Rectal smooth muscle tissue (tissue), 1 donor: ENCODE data around the gene CPE.

Experiments used
- H3K27ac ChIP-seq: one replicate; pipeline ENCODE4 v1.7.0; 2013; ENCODE audit warnings: low read depth, low read length, inconsistent platforms
- H3K27me3 ChIP-seq: one replicate; pipeline ENCODE4 v1.7.0; 2013; ENCODE audit warnings: low read length; ENCODE audit not compliant: control insufficient read depth, insufficient read depth
- H3K36me3 ChIP-seq: one replicate; pipeline ENCODE4 v1.7.0; 2013; ENCODE audit warnings: low read length; ENCODE audit not compliant: control insufficient read depth, insufficient read depth
- H3K4me1 ChIP-seq: one replicate; pipeline ENCODE4 v1.7.0; 2013; ENCODE audit warnings: low read length; ENCODE audit not compliant: control insufficient read depth, insufficient read depth
- H3K4me3 ChIP-seq: one replicate; pipeline ENCODE4 v1.7.0; 2013; ENCODE audit warnings: low read length
- H3K9ac ChIP-seq: one replicate; pipeline ENCODE4 v1.7.0; 2013; ENCODE audit warnings: low read length

CPE gene

GRCh38 chr4:165388756-165389155, 9.9 kb downstream of the CPE start:
- Histone ChIP-seq H3K36me3 (no peaks in the 10 kb centered on the region), H3K4me1 (no peaks in the 10 kb centered on the region), H3K27ac (no peak overlapping the region), H3K9ac (no peak overlapping the region), H3K27me3 (no peaks in the 10 kb centered on the region), H3K4me3 (no peak overlapping the region)

DNA sequence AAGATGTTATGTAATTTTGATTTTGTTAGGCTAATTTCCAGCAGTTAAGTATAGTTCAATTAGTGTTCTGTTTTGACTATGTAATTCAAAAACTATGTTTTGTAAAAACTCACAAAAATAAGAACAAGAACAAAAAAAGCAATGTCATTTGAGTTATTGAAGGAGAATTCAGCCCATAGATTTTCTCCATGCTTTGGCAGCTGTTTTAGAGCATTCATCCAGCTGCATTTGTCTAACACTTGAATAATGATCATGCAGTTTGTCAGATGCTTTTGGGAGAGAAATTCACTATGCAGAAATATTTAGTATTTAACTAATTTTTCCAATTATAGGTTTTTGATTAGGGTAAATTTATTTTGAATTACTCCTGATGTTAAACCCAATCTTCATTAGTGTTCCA, 14.2 kb downstream of the CPE start:
- H3K27me3 ChIP-seq: no peaks in the 10 kb centered on the region
- H3K4me3 ChIP-seq: no peak overlapping the region
- no peak overlapping the region for H3K27ac ChIP-seq
- no peaks in the 10 kb centered on the region for H3K4me1 ChIP-seq
- no peaks in the 10 kb centered on the region for H3K36me3 ChIP-seq
- H3K9ac ChIP-seq: no peak overlapping the region

DNA sequence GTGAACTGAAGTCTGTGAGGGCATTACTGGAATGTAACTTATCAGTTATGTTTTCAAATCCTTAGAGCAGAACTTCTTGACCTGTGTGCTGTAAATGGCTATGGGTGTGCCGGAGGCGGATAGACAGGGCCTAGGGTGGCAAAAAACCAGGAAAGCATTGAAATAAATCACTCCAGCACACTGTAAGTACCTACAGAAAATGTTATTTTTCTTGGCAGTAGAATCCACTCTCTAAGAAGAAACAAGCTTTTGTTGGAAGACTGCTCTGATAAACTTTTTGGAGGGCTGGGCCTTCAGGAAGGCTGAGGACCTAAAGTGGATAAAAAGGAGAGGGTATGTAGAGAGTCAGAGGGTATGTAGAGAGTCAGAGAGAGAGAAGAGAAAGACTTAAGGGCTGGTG, 14.9 kb downstream of the CPE start:
- Histone ChIP-seq H3K27ac (no peak overlapping the region), H3K9ac (no peak overlapping the region), H3K4me3 (no peak overlapping the region), H3K27me3 (no peaks in the 10 kb centered on the region), H3K4me1 (no peaks in the 10 kb centered on the region), H3K36me3 (no peaks in the 10 kb centered on the region)

DNA sequence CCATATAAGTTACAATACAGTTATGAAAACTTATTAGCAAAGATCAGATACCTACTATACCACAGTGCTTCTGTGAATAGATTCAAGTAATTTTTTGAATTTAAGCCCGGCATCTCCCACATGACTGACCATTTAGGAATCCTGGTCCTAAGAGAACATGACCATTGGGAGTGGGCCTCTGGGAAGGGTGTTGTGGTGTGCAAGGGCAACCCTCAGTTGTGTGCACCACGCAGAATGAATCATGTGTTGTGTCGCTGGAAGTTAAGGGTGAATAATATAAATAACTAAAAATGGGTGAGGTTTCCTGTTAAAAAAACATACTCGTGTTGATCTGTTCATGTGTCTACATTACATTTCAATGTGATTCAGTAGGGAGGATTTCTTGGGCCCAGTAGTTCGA, 15.5 kb downstream of the CPE start:
- H3K4me3 ChIP-seq: no peak overlapping the region
- H3K9ac ChIP-seq: no peak overlapping the region
- no peak overlapping the region for H3K27ac ChIP-seq
- no peaks in the 10 kb centered on the region for H3K4me1 ChIP-seq
- H3K27me3 ChIP-seq: no peaks in the 10 kb centered on the region
- no peaks in the 10 kb centered on the region for H3K36me3 ChIP-seq

GRCh38 chr4:165398570-165398969, 19.8 kb downstream of the CPE start:
- no peak overlapping the region for H3K9ac ChIP-seq
- no peak overlapping the region for H3K27ac ChIP-seq
- H3K27me3 ChIP-seq: no peaks in the 10 kb centered on the region
- no peaks in the 10 kb centered on the region for H3K36me3 ChIP-seq
- H3K4me1 ChIP-seq: no peaks in the 10 kb centered on the region
- no peak overlapping the region for H3K4me3 ChIP-seq

GRCh38 chr4:165402375-165402774, 23.6 kb downstream of the CPE start:
- Histone ChIP-seq H3K9ac (no peak overlapping the region), H3K4me1 (no peaks in the 10 kb centered on the region), H3K4me3 (no peak overlapping the region), H3K27ac (no peak overlapping the region), H3K27me3 (no peaks in the 10 kb centered on the region), H3K36me3 (no peaks in the 10 kb centered on the region)

GRCh38 chr4:165403048-165403447, 24.2 kb downstream of the CPE start:
- Histone ChIP-seq H3K4me3 (no peak overlapping the region), H3K27ac (no peak overlapping the region), H3K36me3 (no peaks in the 10 kb centered on the region), H3K27me3 (no peaks in the 10 kb centered on the region), H3K4me1 (no peaks in the 10 kb centered on the region), H3K9ac (no peak overlapping the region)

GRCh38 chr4:165403637-165404036, 24.8 kb downstream of the CPE start:
- H3K9ac ChIP-seq: no peak overlapping the region

DNA sequence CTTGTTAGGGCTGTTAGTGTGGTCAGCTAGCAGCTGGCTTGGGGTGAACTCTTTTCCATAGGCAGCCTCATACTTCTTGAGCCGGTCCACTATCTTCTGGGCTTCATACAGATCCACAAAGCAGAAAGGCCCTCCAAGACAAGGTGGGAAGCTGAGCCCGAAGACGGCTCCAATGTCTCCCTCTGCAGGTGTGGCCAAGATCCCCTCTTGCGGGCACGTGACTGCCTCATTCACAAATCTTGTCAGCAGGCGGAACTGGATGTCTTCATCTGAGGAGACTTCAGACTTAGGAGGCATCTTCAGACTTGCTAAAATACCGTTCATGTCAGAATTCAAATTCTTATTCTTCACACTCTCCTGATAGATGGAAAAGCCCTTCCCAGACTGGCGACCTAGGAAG, 25.3 kb downstream of the CPE start:
- Histone ChIP-seq H3K27me3 (no peaks in the 10 kb centered on the region), H3K36me3 (no peaks in the 10 kb centered on the region), H3K9ac (no peak overlapping the region), H3K4me1 (no peaks in the 10 kb centered on the region), H3K27ac (no peak overlapping the region), H3K4me3 (no peak overlapping the region)

More at GRCh38 chr4:165403637-165404036, 24.8 kb downstream of the CPE start:
- no peaks in the 10 kb centered on the region for H3K27me3 ChIP-seq
- no peak overlapping the region for H3K27ac ChIP-seq
- no peaks in the 10 kb centered on the region for H3K36me3 ChIP-seq
- no peak overlapping the region for H3K4me3 ChIP-seq
- H3K4me1 ChIP-seq: no peaks in the 10 kb centered on the region

DNA sequence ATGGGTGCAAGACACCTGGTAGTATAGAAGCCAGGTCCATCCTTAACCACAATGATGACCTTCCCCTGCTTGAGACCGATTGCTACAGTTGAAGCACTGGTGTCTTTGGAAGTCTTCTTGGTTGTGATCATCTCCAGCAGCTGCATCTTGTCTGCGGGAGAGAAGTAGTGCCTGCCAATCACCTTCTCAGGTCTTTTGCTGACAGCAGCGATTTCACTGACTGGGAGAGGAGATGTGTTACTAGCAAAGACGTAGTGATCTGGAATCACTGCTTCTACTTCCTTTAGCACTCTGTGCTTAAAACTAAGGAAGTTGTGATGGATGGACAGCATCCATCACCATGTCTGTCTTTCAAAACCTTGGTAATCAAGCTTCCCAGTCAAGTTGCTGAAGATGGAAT, 25.9 kb downstream of the CPE start:
- no peaks in the 10 kb centered on the region for H3K4me1 ChIP-seq
- H3K36me3 ChIP-seq: no peaks in the 10 kb centered on the region
- no peaks in the 10 kb centered on the region for H3K27me3 ChIP-seq
- H3K4me3 ChIP-seq: no peak overlapping the region
- H3K9ac ChIP-seq: no peak overlapping the region
- H3K27ac ChIP-seq: no peak overlapping the region

DNA sequence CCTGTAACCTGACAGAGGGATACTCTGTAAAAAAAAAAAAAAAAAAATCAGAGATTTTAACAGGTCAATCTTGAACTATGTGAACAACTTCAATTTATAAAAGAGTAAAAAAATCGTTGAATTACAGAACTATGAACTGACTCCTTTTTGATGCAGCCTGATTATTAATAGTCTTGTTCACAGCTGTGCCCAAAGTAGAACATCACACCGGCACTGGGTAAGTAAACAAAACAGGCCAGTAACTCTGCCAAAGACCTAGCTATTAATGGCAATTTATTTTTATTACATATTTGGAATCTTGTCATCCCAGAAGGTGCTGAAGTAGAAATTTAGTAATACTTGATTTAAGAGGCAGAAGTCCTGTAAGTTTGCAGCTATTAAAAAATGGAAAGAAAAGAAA, 31.4 kb downstream of the CPE start:
- H3K36me3 ChIP-seq: no peaks in the 10 kb centered on the region
- no peaks in the 10 kb centered on the region for H3K4me1 ChIP-seq
- no peaks in the 10 kb centered on the region for H3K27me3 ChIP-seq
- no peak overlapping the region for H3K9ac ChIP-seq
- no peak overlapping the region for H3K27ac ChIP-seq
- no peak overlapping the region for H3K4me3 ChIP-seq

- Histone ChIP-seq H3K27me3 (no peaks in the 10 kb centered on the region), H3K36me3 (no peaks in the 10 kb centered on the region), H3K27ac (no peak overlapping the region), H3K9ac (no peak overlapping the region), H3K4me3 (no peak overlapping the region), H3K4me1 (no peaks in the 10 kb centered on the region)
Observed at GRCh38 chr4:165415910-165416309, 37.1 kb downstream of the CPE start.

GRCh38 chr4:165418073-165418472, 39.3 kb downstream of the CPE start:
- no peak overlapping the region for H3K27ac ChIP-seq
- no peaks in the 10 kb centered on the region for H3K36me3 ChIP-seq
- no peaks in the 10 kb centered on the region for H3K27me3 ChIP-seq
- H3K4me3 ChIP-seq: no peak overlapping the region
- no peak overlapping the region for H3K9ac ChIP-seq
- no peaks in the 10 kb centered on the region for H3K4me1 ChIP-seq

DNA sequence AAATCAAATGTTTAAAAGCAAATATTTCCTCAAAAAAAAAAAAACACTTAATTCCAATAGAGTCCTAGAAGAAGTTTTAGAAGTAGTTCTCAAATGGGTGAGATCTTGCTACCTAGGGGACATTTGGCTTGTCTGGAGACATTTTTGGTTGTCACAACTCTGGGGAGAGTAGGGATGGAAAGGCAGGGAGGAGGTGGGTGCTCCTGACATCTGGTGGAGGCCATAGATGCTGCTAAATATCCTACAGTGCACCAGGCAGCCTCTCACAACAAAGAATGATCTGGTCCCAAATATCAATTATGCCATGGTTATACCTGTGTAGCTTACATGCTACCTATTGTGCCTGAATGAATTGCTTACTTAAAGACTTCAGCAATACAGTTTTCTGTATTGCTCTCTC, 46.8 kb downstream of the CPE start:
- Histone ChIP-seq H3K9ac (no peak overlapping the region), H3K4me3 (no peak overlapping the region), H3K27me3 (no peaks in the 10 kb centered on the region), H3K27ac (no peak overlapping the region), H3K4me1 (no peaks in the 10 kb centered on the region), H3K36me3 (no peaks in the 10 kb centered on the region)
